Left ventricle myocardium inferior (tissue), 1 donor: Measurements from ENCODE around the gene PLCL2. TPM values are rescaled to one million over a fixed set of nuclear protein-coding genes. Genes with fewer than 3 reads are reported as not detected.

Experiments
- DNase-seq: peaks from one replicate; pipeline ENCODE4 v3.0.0-alpha.2; 2020
- H3K27ac ChIP-seq: fragments of 200-600 bp; replicated peaks from 2 replicates; pipeline ENCODE4 v1.8.0; 2021
- H3K27me3 ChIP-seq: fragments of 200-600 bp; 2 replicates; pipeline ENCODE4 v1.8.0; 2021; ENCODE audit warnings: low read depth
- H3K36me3 ChIP-seq: fragments of 200-600 bp; 2 replicates; pipeline ENCODE4 v1.8.0; 2021
- H3K4me1 ChIP-seq: fragments of 200-600 bp; 2 replicates; pipeline ENCODE4 v1.8.0; 2021
- H3K4me3 ChIP-seq: fragments of 200-600 bp; 2 replicates; pipeline ENCODE4 v1.8.0; 2021; ENCODE audit warnings: mild to moderate bottlenecking, moderate library complexity
- H3K9me3 ChIP-seq: fragments of 200-600 bp; replicated peaks from 2 replicates; pipeline ENCODE4 v1.8.0; 2021
- intact Hi-C: fragments of 100-400 bp; cut with micrococcal nuclease; formaldehyde crosslinking; loops from one replicate; pipeline ENCODE4 v1.11.0; 2022
- total RNA-seq: library from RNA; stranded (reverse); fragmentation: NEBNext Ultra II Directional; extraction: Animal tissue kit (Norgen Biotek cat#: 25700); gene quantifications from one replicate; pipeline ENCODE4 v1.2.1, GENCODE V29; 2021
- TF ChIP-seq, protein P1 (sequence below): fragments of 200-600 bp; IDR thresholded peaks from 2 replicates; pipeline ENCODE4 v1.8.0; 2021; ENCODE audit warnings: antibody characterized with exemption, mild to moderate bottlenecking, borderline replicate concordance
- donor health status: DM: no; HTN: yes; CAD: no; lungs with severe emphysema.

Gene PLCL2
- total RNA-seq, 1 donor from 2014 or later: 48.1 TPM

DNA sequence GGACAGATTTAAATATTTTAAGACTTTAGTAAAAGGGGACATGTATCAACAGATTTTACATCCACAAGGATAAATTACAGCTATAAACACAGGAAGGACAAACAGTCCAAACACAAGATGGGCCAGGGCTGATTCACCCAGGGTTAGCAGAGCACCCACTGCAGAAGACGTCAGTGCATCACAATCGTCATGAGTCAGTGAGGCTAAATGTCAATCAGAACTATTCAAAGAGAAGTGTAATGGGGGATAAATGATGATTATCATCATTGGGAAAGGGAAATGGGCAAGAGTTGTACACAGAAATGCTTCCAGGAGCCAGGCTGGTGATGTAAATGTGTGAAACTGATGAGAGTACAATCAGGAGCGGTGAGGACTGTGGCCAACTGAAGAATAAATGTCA, 226.8 kb downstream of the PLCL2 start:
- no peak overlapping the region for H3K27ac ChIP-seq
- no peaks in the 10 kb centered on the region for H3K36me3 ChIP-seq
- no peak for DNase-seq
- TF ChIP-seq, protein P1, sequence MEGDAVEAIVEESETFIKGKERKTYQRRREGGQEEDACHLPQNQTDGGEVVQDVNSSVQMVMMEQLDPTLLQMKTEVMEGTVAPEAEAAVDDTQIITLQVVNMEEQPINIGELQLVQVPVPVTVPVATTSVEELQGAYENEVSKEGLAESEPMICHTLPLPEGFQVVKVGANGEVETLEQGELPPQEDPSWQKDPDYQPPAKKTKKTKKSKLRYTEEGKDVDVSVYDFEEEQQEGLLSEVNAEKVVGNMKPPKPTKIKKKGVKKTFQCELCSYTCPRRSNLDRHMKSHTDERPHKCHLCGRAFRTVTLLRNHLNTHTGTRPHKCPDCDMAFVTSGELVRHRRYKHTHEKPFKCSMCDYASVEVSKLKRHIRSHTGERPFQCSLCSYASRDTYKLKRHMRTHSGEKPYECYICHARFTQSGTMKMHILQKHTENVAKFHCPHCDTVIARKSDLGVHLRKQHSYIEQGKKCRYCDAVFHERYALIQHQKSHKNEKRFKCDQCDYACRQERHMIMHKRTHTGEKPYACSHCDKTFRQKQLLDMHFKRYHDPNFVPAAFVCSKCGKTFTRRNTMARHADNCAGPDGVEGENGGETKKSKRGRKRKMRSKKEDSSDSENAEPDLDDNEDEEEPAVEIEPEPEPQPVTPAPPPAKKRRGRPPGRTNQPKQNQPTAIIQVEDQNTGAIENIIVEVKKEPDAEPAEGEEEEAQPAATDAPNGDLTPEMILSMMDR: no peak
- no peaks in the 10 kb centered on the region for H3K27me3 ChIP-seq
- intact Hi-C loops: no loop called here
- no peak overlapping the region for H3K4me3 ChIP-seq
- H3K4me1 ChIP-seq: peaks cover 10% of the 10 kb centered on the region
- no peaks in the 10 kb centered on the region for H3K9me3 ChIP-seq

DNA sequence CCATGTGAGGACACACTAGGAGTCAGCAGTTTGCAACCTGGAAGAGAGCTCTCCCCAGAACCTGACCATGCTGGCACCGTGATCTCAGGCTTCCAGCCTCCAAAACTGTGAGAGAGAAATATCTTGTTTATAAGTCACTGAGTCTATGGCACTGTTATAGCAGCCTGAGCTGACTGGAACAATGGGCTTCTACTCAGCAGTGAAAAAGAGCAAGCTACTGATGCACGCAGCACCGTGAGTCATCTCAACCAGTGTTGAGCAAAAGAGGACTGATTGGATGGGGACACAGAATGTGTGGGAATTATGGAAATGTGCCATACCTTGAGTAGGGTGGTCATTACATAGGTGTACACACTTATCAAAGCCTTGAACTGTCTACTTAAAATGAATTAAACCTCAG, 230.4 kb downstream of the PLCL2 start:
- Histone ChIP-seq H3K27me3 (no peaks in the 10 kb centered on the region), H3K4me3 (no peak overlapping the region), H3K4me1 (peaks cover 14% of the 10 kb centered on the region), H3K9me3 (no peaks in the 10 kb centered on the region), H3K27ac (no peak overlapping the region), H3K36me3 (no peaks in the 10 kb centered on the region)
- DNase-seq: no peak
- intact Hi-C loops: no loop called here
- TF ChIP-seq, protein P1: no peak

DNA sequence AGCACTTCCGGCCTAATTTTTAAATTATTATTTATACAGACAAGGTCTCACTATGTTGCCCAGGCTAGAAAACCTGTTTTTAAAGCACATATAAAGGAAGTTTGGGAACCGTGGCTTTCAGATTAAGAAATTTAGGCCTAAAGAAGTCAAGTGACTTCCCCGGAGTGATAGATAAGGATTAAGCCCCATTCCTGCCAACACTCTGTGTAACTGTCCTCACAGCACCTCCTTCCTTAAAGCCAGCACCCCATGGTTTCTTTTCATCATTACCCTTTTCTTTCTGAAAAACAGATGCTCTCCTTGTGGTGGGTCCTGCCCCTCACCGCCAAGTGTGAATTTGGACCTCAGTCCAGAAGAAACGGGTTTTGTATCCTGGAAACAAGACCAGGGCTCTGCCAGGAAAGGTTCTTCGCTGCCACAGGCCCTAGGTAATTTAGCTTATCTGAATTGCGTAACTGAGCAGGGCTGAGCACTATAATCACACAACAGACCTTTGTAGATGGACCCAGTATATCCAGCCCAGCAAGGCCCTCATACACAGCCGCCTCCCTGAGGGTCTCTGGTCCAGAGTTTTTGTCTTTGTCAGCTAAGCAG, 231.3 kb downstream of the PLCL2 start:
- no peak overlapping the region for H3K27ac ChIP-seq
- peaks cover 14% of the 10 kb centered on the region for H3K4me1 ChIP-seq
- no peaks in the 10 kb centered on the region for H3K9me3 ChIP-seq
- no peak overlapping the region for H3K4me3 ChIP-seq
- TF ChIP-seq, protein P1: no peak
- H3K27me3 ChIP-seq: no peaks in the 10 kb centered on the region
- DNase-seq: no peak
- intact Hi-C loops: no loop called here
- no peaks in the 10 kb centered on the region for H3K36me3 ChIP-seq

DNA sequence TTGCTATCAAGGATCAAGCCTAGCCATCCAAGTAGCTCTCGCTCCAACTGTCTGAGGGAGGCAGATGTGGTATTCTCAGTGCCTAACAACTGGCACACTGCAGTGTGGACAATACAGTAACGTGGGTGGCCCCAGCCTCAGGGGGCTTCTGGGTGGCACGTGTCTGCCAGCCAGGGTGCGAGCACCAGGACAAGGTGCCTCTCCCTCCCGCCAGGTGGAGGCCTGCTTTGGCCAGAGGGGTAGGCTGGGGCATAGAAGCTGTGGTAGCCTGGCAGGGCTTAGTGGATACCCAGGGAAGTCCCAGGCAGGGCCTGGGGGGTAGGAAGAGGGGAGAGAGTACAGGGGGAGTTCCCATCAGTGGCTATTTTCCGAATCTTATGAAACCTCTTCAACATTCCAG, 234.0 kb downstream of the PLCL2 start:
- no peak for DNase-seq
- H3K27ac ChIP-seq: no peak overlapping the region
- peaks cover 8% of the 10 kb centered on the region for H3K9me3 ChIP-seq
- peaks cover 14% of the 10 kb centered on the region for H3K4me1 ChIP-seq
- intact Hi-C loops: no loop called here
- no peaks in the 10 kb centered on the region for H3K27me3 ChIP-seq
- H3K36me3 ChIP-seq: no peaks in the 10 kb centered on the region
- TF ChIP-seq, protein P1: no peak
- no peak overlapping the region for H3K4me3 ChIP-seq

DNA sequence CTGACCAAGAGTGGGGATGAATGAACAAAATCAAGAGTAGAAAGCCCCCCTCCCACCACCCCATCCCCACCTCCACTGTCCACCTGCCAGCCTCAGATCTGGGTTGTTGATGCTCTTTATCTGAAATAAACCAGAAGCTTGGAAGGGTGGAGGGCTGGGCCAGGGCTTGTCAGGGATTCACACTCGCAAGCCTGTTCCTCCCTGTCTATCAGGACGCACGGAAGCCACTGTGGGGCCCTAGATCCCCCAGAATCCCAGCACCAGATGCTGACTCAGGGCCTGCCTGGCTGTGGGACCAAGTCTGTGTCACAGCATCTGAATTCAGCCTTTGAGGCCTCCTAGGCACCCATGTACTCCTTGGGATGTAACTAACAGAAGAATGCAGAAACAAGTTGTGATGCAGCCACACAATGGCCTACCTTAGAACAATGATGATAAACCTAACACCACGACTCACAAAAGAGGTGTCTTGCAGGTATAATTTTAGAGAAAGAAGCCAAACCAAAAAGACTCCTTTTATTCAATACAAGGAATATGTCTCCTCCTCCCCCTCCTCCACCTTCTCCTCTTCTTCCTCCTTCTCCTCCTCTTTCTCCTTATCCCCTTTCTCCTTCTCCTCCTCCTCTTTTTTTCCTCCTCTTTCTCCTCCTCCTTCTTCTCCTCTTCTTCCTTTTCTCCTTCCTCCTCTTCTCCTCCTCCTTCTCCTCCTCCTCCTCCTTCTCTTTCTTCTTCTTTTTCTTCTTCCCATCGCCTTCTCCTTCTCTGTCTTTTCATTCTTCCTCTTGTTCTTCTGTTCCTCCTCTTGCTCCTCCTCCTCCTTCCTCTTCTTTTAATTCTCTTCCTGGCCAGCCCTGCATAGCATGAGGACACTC, 234.7 kb downstream of the PLCL2 start:
- TF ChIP-seq, protein P1: no peak
- DNase-seq: no peak
- Histone ChIP-seq H3K36me3 (no peaks in the 10 kb centered on the region), H3K4me1 (peaks cover 14% of the 10 kb centered on the region), H3K4me3 (no peak overlapping the region), H3K27ac (no peak overlapping the region), H3K9me3 (peaks cover 8% of the 10 kb centered on the region), H3K27me3 (no peaks in the 10 kb centered on the region)
- intact Hi-C loops: no loop called here
